Right atrium auricular region (tissue), 2 donors: ENCODE data around the gene KRT85. TPM values are rescaled to one million over a fixed set of nuclear protein-coding genes. Genes with fewer than 3 reads are reported as not detected.

Source experiments
- DNase-seq: peaks from one replicate; pipeline ENCODE4 v3.0.0-alpha.2; 2019; ENCODE audit warnings: low spot score
- H3K27ac ChIP-seq, 2 donors: fragments of 200-600 bp; sonication (generic); 1 replicate in 1 of 2; 2 replicates in 1 of 2; pipeline ENCODE4 v1.5.1; 2016 to 2019
- H3K27me3 ChIP-seq, 2 donors: fragments of 200-600 bp; sonication (generic); one replicate each; pipeline versions ENCODE4 v1.5.1 to v1.6.0; 2017 to 2019
- H3K36me3 ChIP-seq: fragments of 200-600 bp; sonication (generic); one replicate; pipeline ENCODE4 v1.5.1; 2016
- H3K4me1 ChIP-seq, 2 donors: fragments of 200-600 bp; sonication (generic); one replicate each; pipeline versions ENCODE4 v1.5.1 to v1.6.0; 2017 to 2019
- H3K4me3 ChIP-seq, 2 donors: fragments of 200-600 bp; sonication (generic); 1 replicate in 1 of 2; 2 replicates in 1 of 2; pipeline ENCODE4 v1.5.1; 2017 to 2019; ENCODE audit warnings: mild to moderate bottlenecking in 1 of 2, moderate library complexity in 1 of 2
- H3K9me3 ChIP-seq, 2 donors: fragments of 200-600 bp; sonication (generic); one replicate each; pipeline ENCODE4 v1.5.1; 2019
- total RNA-seq, 2 donors: library from RNA; depleted of rRNA; stranded (reverse); fragments of >200 nt; gene quantifications; one replicate each; pipeline ENCODE4 v1.1.0, GENCODE V29; 2016
- TF ChIP-seq, protein P1 (sequence below), 2 donors: fragments of 200-600 bp; sonication (generic); IDR thresholded peaks; one replicate each; pipeline ENCODE4 v1.5.1; 2019; ENCODE audit warnings: antibody characterized with exemption in 2 of 2

KRT85 gene
- total RNA-seq, 2 donors from 2014 or later: not detected

GRCh38 chr12:52324153-52324444, 43.2 kb downstream of the KRT85 start:
- H3K27me3 ChIP-seq: no peaks in the 10 kb centered on the region

DNA sequence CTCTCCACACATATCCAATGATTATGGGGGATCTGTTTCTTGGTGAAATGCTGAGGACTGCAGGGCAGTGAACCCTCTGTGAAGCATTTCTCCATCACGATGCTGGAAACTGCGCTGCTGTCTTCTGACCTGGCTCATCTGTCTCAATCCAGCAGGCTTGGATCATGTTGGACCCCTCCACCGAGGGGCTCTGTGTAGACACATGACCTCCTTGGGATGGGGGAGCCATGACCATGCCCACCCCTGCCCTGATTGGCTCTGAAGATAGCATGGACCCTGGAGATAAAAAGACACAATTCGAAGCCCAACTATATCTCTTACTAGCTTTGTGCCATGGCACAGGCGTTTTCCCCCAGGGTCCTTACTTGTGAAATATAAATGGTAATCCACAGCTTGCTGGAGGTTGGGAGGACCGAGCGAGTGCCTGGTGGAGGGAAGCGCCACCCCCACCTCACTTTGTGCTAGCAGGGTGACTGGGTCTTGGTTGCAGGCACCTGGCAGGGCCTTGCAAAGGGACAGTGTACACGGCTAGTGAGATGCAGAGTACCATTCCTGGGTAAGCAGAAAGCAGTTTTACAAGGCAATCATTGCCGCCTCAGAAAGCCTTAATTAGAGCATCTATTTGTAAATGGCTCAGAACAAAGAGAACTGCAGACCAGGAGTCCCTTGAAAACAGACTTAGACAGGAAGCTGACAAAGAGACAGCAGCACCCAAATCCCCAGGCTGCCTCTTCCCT, 43.7 kb downstream of the KRT85 start:
- TF ChIP-seq, protein P1, sequence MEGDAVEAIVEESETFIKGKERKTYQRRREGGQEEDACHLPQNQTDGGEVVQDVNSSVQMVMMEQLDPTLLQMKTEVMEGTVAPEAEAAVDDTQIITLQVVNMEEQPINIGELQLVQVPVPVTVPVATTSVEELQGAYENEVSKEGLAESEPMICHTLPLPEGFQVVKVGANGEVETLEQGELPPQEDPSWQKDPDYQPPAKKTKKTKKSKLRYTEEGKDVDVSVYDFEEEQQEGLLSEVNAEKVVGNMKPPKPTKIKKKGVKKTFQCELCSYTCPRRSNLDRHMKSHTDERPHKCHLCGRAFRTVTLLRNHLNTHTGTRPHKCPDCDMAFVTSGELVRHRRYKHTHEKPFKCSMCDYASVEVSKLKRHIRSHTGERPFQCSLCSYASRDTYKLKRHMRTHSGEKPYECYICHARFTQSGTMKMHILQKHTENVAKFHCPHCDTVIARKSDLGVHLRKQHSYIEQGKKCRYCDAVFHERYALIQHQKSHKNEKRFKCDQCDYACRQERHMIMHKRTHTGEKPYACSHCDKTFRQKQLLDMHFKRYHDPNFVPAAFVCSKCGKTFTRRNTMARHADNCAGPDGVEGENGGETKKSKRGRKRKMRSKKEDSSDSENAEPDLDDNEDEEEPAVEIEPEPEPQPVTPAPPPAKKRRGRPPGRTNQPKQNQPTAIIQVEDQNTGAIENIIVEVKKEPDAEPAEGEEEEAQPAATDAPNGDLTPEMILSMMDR (IDR thresholded peaks at IDR 0.05): no peak
- DNase-seq: no peak
- H3K36me3 ChIP-seq: no peaks in the 10 kb centered on the region
- H3K27ac ChIP-seq: no peak overlapping the region
- no peak overlapping the region for H3K4me3 ChIP-seq
- no peaks in the 10 kb centered on the region for H3K9me3 ChIP-seq
- H3K4me1 ChIP-seq: no peaks in the 10 kb centered on the region
- H3K27me3 ChIP-seq: no peaks in the 10 kb centered on the region

More at GRCh38 chr12:52324153-52324444, 43.2 kb downstream of the KRT85 start:
- DNase-seq: no peak
- H3K9me3 ChIP-seq: no peaks in the 10 kb centered on the region
- TF ChIP-seq, protein P1 (IDR thresholded peaks at IDR 0.05): no peak
- no peaks in the 10 kb centered on the region for H3K4me1 ChIP-seq
- no peaks in the 10 kb centered on the region for H3K36me3 ChIP-seq
- H3K4me3 ChIP-seq: no peak overlapping the region
- no peak overlapping the region for H3K27ac ChIP-seq

DNA sequence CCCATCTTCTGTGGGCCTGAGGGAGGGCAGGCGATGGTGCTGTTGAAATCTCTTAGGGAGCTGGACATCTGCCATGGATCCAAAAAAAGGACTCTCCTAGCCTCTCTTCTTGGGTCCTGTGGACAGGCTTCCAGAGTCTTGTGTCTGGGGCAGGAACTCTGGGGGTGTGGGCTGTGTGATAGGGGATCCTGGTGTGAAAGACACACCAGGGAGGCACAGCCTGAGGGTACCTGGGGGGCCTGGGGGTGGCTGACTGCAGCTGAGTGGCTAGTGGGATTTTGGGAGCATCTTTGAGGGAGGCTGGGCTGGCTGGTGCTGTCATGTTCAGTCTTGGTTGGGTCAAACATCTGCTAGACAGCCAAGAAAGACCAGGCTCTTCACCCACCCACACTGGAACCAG, 44.3 kb downstream of the KRT85 start:
- DNase-seq: no peak
- Histone ChIP-seq H3K36me3 (no peaks in the 10 kb centered on the region), H3K9me3 (no peaks in the 10 kb centered on the region), H3K4me3 (no peak overlapping the region), H3K27me3 (no peaks in the 10 kb centered on the region), H3K27ac (no peak overlapping the region), H3K4me1 (no peaks in the 10 kb centered on the region)
- TF ChIP-seq, protein P1 (IDR thresholded peaks at IDR 0.05): no peak

GRCh38 chr12:52322069-52322468, 45.2 kb downstream of the KRT85 start:
- H3K9me3 ChIP-seq: no peaks in the 10 kb centered on the region
- H3K4me1 ChIP-seq: no peaks in the 10 kb centered on the region
- no peak overlapping the region for H3K27ac ChIP-seq
- no peaks in the 10 kb centered on the region for H3K36me3 ChIP-seq
- DNase-seq: no peak
- TF ChIP-seq, protein P1 (IDR thresholded peaks at IDR 0.05): no peak
- no peak overlapping the region for H3K4me3 ChIP-seq
- H3K27me3 ChIP-seq: no peaks in the 10 kb centered on the region

DNA sequence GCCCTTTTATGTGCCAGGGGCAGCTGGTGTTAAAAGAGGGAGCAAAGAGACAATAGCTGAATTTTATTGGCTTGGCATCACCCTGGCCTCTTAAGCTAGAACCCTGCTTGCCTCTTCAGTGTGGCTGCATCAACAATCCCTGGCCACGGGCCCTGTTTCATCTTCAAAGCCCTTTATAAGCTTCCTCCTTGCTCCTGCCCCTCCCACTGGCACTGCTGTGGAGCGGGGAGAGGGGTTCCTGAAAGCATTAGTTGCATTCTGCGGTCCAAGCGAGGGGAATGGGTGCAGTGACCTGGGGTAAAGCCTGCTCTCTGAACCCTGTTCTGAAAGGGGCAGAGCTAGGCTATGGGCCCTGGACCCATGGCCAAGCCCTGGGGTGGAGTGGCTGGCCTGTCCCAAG, 45.9 kb downstream of the KRT85 start:
- no peak for DNase-seq
- Histone ChIP-seq H3K27me3 (no peaks in the 10 kb centered on the region), H3K9me3 (no peaks in the 10 kb centered on the region), H3K27ac (no peak overlapping the region), H3K36me3 (no peaks in the 10 kb centered on the region), H3K4me3 (no peak overlapping the region), H3K4me1 (no peaks in the 10 kb centered on the region)
- TF ChIP-seq, protein P1 (IDR thresholded peaks at IDR 0.05): no peak
